Fibroblast of skin of left biceps (primary cell): ENCODE results near the gene ADGRL4.
A peak's percentile ranks its signal among the peaks of the same experiment; 100 is the strongest.
"Not testable (repeated sequence)": the region's sequence is repeated elsewhere in the genome, so short reads cannot be mapped to it uniquely, and the experiment has no call there.

Experiments
- DNase-seq, 2 experiments: peaks; one replicate each; pipeline ENCODE4 v3.0.0-alpha.2; 2013; ENCODE audit warnings: low read depth in 2 of 2

ADGRL4 gene

GRCh38 chr1:79006564-79006963 lies at the start of gene ADGRL4:
TSS of gene ADGRL4 (minus strand) at chr1:79006730. CDS start at chr1:79006654, 76 bp downstream.
- DNase-seq, result no peak

GRCh38 chr1:79055856-79056255 lies 49.3 kb upstream of the ADGRL4 start:
- no peak for DNase-seq

- no peak for DNase-seq
These were observed 46.4 kb upstream of the ADGRL4 start for GRCh38 chr1:79052829-79053449.

GRCh38 chr1:79044974-79045650 lies 38.6 kb upstream of the ADGRL4 start:
- no peak for DNase-seq

- DNase-seq, result peak; percentile 82 to 86
These were observed 37.0 kb upstream of the ADGRL4 start for GRCh38 chr1:79043506-79043905.

- no peak for DNase-seq
These were observed 36.0 kb upstream of the ADGRL4 start for GRCh38 chr1:79042539-79042938.

- DNase-seq, result peak; percentile 42 to 53
These were observed 35.6 kb upstream of the ADGRL4 start for GRCh38 chr1:79042117-79042516.

GRCh38 chr1:79041666-79042065 lies 35.1 kb upstream of the ADGRL4 start:
- DNase-seq, result no peak

GRCh38 chr1:79040424-79041082 lies 34.0 kb upstream of the ADGRL4 start:
- DNase-seq, result no peak

GRCh38 chr1:79037085-79037484 lies 30.6 kb upstream of the ADGRL4 start:
- no peak for DNase-seq

- DNase-seq, result no peak
These were observed 6.0 kb upstream of the ADGRL4 start for GRCh38 chr1:79012500-79012899.

GRCh38 chr1:79010589-79010988 lies 4.1 kb upstream of the ADGRL4 start:
- DNase-seq, result no peak

- no peak for DNase-seq
These were observed 585 bp downstream of the ADGRL4 start for GRCh38 chr1:79005945-79006344.

- no peak for DNase-seq
These were observed 1.6 kb downstream of the ADGRL4 start for GRCh38 chr1:79004916-79005315.

GRCh38 chr1:78996791-78997190 lies 9.7 kb downstream of the ADGRL4 start:
- no peak for DNase-seq

GRCh38 chr1:78987042-78987441 lies 19.5 kb downstream of the ADGRL4 start:
- no peak for DNase-seq

- no peak for DNase-seq
These were observed 26.0 kb downstream of the ADGRL4 start for GRCh38 chr1:78980511-78980910.

GRCh38 chr1:78972723-78973122 lies 33.8 kb downstream of the ADGRL4 start:
- DNase-seq, result no peak

GRCh38 chr1:78967091-78967490 lies 39.4 kb downstream of the ADGRL4 start:
- DNase-seq, result not testable (repeated sequence)

GRCh38 chr1:78958711-78959110 lies 47.8 kb downstream of the ADGRL4 start:
- no peak for DNase-seq

- DNase-seq, result no peak
These were observed 55.7 kb downstream of the ADGRL4 start for GRCh38 chr1:78950826-78951225.

- no peak for DNase-seq
These were observed 57.3 kb downstream of the ADGRL4 start for GRCh38 chr1:78949227-78949626.

GRCh38 chr1:78919150-78919549 lies 87.4 kb downstream of the ADGRL4 start:
- DNase-seq, result no peak
